H1 (cell line): ENCODE measurements around the gene TYW1B. TPM values are rescaled to one million over a fixed set of nuclear protein-coding genes. Genes with fewer than 3 reads are reported as not detected.
"Not testable (repeated sequence)": the region's sequence is repeated elsewhere in the genome, so short reads cannot be mapped to it uniquely, and the experiment has no call there.

Source experiments
- CTCF ChIA-PET: fragments of 300-600 bp; sonication (Branson Sonifier 250); formaldehyde crosslinking; loops from one replicate; lab custom pipeline; 2021; ENCODE audit not compliant: partially characterized antibody; lab: Charles Lee
- POLR2A ChIA-PET: fragments of 300-600 bp; sonication (Branson Sonifier 250); formaldehyde crosslinking; loops from one replicate; lab custom pipeline; 2021; ENCODE audit warnings: inconsistent platforms; ENCODE audit not compliant: partially characterized antibody; lab: Charles Lee
- DNase-seq, 2 experiments: peaks; one replicate each; pipeline versions ENCODE4 v3.0.0 to v3.0.0-alpha.2; 2010 to 2022; ENCODE audit warnings: low spot score in 2 of 2, low read depth in 1 of 2, mixed read lengths in 1 of 2
- FAIRE-seq: peaks from 2 replicates; lab custom pipeline; 2011; peaks lifted over from hg19 to GRCh38; lab: Jason Lieb, UNC
- H2AFZ ChIP-seq: 2 replicates; pipeline ENCODE4 v1.8.1; 2012; ENCODE audit warnings: low read length, inconsistent platforms
- H2AK5ac ChIP-seq: 2 replicates; pipeline ENCODE4 v1.6.1; 2013; ENCODE audit warnings: low read depth, low read length
- H2BK120ac ChIP-seq: replicated peaks from 2 replicates; pipeline ENCODE3; 2013; ENCODE audit warnings: low read depth, low read length, inconsistent platforms
- H2BK12ac ChIP-seq: 2 replicates; pipeline ENCODE4 v1.6.1; 2013; ENCODE audit warnings: low read depth, low read length
- H2BK15ac ChIP-seq: 2 replicates; pipeline ENCODE4 v1.6.1; 2013; ENCODE audit warnings: low read length
- H2BK20ac ChIP-seq: 2 replicates; pipeline ENCODE4 v1.6.1; 2013; ENCODE audit warnings: low read length
- H2BK5ac ChIP-seq: 2 replicates; pipeline ENCODE4 v1.6.1; 2013; ENCODE audit warnings: low read depth, low read length
- H3K14ac ChIP-seq: 2 replicates; pipeline ENCODE4 v1.6.1; 2013; ENCODE audit warnings: inconsistent platforms; ENCODE audit not compliant: insufficient read length
- H3K18ac ChIP-seq: 2 replicates; pipeline ENCODE4 v1.6.1; 2013; ENCODE audit warnings: low read length; ENCODE audit errors: extremely low read depth
- H3K23ac ChIP-seq: 2 replicates; pipeline ENCODE4 v1.6.1; 2013; ENCODE audit warnings: inconsistent platforms; ENCODE audit not compliant: insufficient read length
- H3K23me2 ChIP-seq: 2 replicates; pipeline ENCODE4 v1.6.1; 2013; ENCODE audit warnings: low read depth, low read length
- H3K27ac ChIP-seq: 2 replicates; pipeline ENCODE4 v1.6.1; 2011; ENCODE audit warnings: low read depth, low read length, inconsistent platforms
- H3K27me3 ChIP-seq, 4 experiments: replicated peaks in 1 of 4; 1 replicate in 1 of 4; 2 replicates in 3 of 4; pipeline versions ENCODE4 v1.6.1 to v1.8.1; 2011 to 2013; ENCODE audit warnings: low read length in 3 of 4, mild to moderate bottlenecking in 3 of 4, inconsistent platforms in 2 of 4, mixed read lengths in 2 of 4, moderate library complexity in 1 of 4; ENCODE audit not compliant: control insufficient read depth in 3 of 4, insufficient read depth in 3 of 4; ENCODE audit errors: extremely low read depth in 1 of 4
- H3K36me3 ChIP-seq, 4 experiments: 2 replicates each; pipeline versions ENCODE4 v1.6.1 to v1.8.1; 2011 to 2013; ENCODE audit warnings: mild to moderate bottlenecking in 4 of 4, low read length in 3 of 4, moderate library complexity in 2 of 4, control low read depth in 1 of 4, inconsistent platforms in 1 of 4; ENCODE audit not compliant: insufficient read depth in 4 of 4, control insufficient read depth in 2 of 4
- H3K4ac ChIP-seq: replicated peaks from 2 replicates; pipeline ENCODE3; 2013; ENCODE audit warnings: low read length, low read depth, mixed read lengths, inconsistent platforms; ENCODE audit not compliant: insufficient read length
- H3K4me1 ChIP-seq, 4 experiments: replicated peaks in 1 of 4; 1 replicate in 1 of 4; 2 replicates in 3 of 4; pipeline versions ENCODE4 v1.6.1 to v1.8.1; 2011 to 2013; ENCODE audit warnings: low read length in 3 of 4, inconsistent platforms in 2 of 4, mixed read lengths in 1 of 4; ENCODE audit not compliant: insufficient read depth in 4 of 4, control insufficient read depth in 3 of 4
- H3K4me2 ChIP-seq, 2 experiments: 2 replicates each; pipeline versions ENCODE4 v1.6.1 to v1.8.1; 2011 to 2013; ENCODE audit warnings: low read depth in 2 of 2, low read length in 2 of 2, control low read depth in 1 of 2, inconsistent platforms in 1 of 2, mild to moderate bottlenecking in 1 of 2; ENCODE audit not compliant: insufficient read depth in 1 of 2
- H3K4me3 ChIP-seq, 4 experiments: fragments of 200-600, 300-600 bp in 1 of 4; sonication (generic), shearing (Covaris generic), sonication (Bioruptor Twin) in 1 of 4; 2 replicates each; pipeline versions ENCODE4 v1.5.1 to v1.8.1; 2011 to 2016; ENCODE audit warnings: low read length in 4 of 4, low read depth in 3 of 4, control low read depth in 2 of 4, inconsistent platforms in 2 of 4, mild to moderate bottlenecking in 2 of 4, mixed read lengths in 1 of 4, moderate library complexity in 1 of 4; ENCODE audit not compliant: insufficient read depth in 2 of 4; ENCODE audit errors: extremely low read depth in 1 of 4
- H3K56ac ChIP-seq: replicated peaks from 2 replicates; pipeline ENCODE3; 2013; ENCODE audit warnings: low read depth, mild to moderate bottlenecking, mixed read lengths, low read length, inconsistent platforms; ENCODE audit not compliant: insufficient read length
- H3K79me1 ChIP-seq: 2 replicates; pipeline ENCODE4 v1.6.1; 2013; ENCODE audit warnings: low read depth, low read length, control low read depth
- H3K79me2 ChIP-seq, 2 experiments: 2 replicates each; pipeline versions ENCODE4 v1.6.1 to v1.8.1; 2012 to 2013; ENCODE audit warnings: low read length in 2 of 2, mild to moderate bottlenecking in 2 of 2, inconsistent platforms in 1 of 2; ENCODE audit not compliant: insufficient read depth in 2 of 2, control insufficient read depth in 1 of 2
- H3K9ac ChIP-seq, 4 experiments: replicated peaks in 1 of 4; 1 replicate in 1 of 4; 2 replicates in 3 of 4; pipeline versions ENCODE4 v1.6.1 to v1.8.1; 2011 to 2013; ENCODE audit warnings: low read depth in 3 of 4, low read length in 3 of 4, control low read depth in 2 of 4, mild to moderate bottlenecking in 2 of 4, moderate library complexity in 2 of 4, inconsistent platforms in 1 of 4; ENCODE audit errors: extremely low read depth in 1 of 4
- H3K9me3 ChIP-seq, 2 experiments: 2 replicates each; pipeline versions ENCODE4 v1.6.1 to v1.8.1; 2012 to 2013; ENCODE audit warnings: mild to moderate bottlenecking in 2 of 2, moderate library complexity in 2 of 2, control low read depth in 1 of 2, inconsistent platforms in 1 of 2, low read depth in 1 of 2, low read length in 1 of 2, mixed read lengths in 1 of 2; ENCODE audit not compliant: insufficient read depth in 2 of 2
- H4K20me1 ChIP-seq, 2 experiments: replicated peaks in 1 of 2; 2 replicates each; pipeline versions ENCODE3 to v1.8.1; 2011 to 2013; ENCODE audit warnings: inconsistent platforms in 2 of 2, low read length in 2 of 2, mild to moderate bottlenecking in 1 of 2; ENCODE audit not compliant: insufficient read depth in 2 of 2, control insufficient read depth in 1 of 2
- H4K5ac ChIP-seq: 2 replicates; pipeline ENCODE4 v1.6.1; 2013; ENCODE audit warnings: low read length, low read depth, mixed read lengths, inconsistent platforms; ENCODE audit not compliant: insufficient read length
- H4K8ac ChIP-seq: 2 replicates; pipeline ENCODE4 v1.8.0; 2013; ENCODE audit warnings: mild to moderate bottlenecking, moderate library complexity, low read length, inconsistent platforms; ENCODE audit not compliant: insufficient read depth; ENCODE audit errors: extremely low read depth
- H4K91ac ChIP-seq: replicated peaks from 2 replicates; pipeline ENCODE3; 2013; ENCODE audit warnings: low read length, mixed read lengths, inconsistent platforms; ENCODE audit not compliant: insufficient read length
- WGBS, 2 experiments: shearing (Covaris generic) in 1 of 2; methylation state at CpG; one replicate each; pipeline versions ENCODE4 v1.1.6 to v1.1.7; 2013 to 2015; ENCODE audit warnings: low lambda C conversion rate in 2 of 2, mixed read lengths in 2 of 2, inconsistent platforms in 1 of 2, low coverage in 1 of 2, missing lambda C conversion rate in 1 of 2; ENCODE audit not compliant: insufficient replicate concordance in 2 of 2, insufficient coverage in 1 of 2, insufficient read length in 1 of 2; ENCODE audit errors: extremely low coverage in 1 of 2, missing lambda C conversion rate in 1 of 2; 5-methylcytosine and 5-hydroxymethylcytosine counted together
- polyA plus RNA-seq, 7 experiments: library from polyadenylated mRNA; depleted of rRNA in 3 of 7; stranded (reverse) in 5 of 7; unstranded in 2 of 7; fragments of >200 nt in 5 of 7; fragments of 200-250 nt in 2 of 7; gene quantifications; 1 replicate in 5 of 7; 2 replicates in 1 of 7; 4 replicates in 1 of 7; pipeline versions ENCODE4 v1.2.1 to v1.2.3, GENCODE V29; 2011 to 2013; ENCODE audit warnings: missing spikeins in 2 of 7, mixed read lengths in 2 of 7
- total RNA-seq: library from RNA; stranded (reverse); fragmentation: NEBNext Ultra II Directional; extraction: Animal tissue kit (Norgen Biotek cat#: 25700); gene quantifications from 2 replicates; pipeline ENCODE4 v1.2.1, GENCODE V29; 2021

Gene TYW1B
- total and polyA plus RNA-seq, 2 of the 8 experiments (the other 6 are each of a cell fraction or from before 2014, with no cell fraction given) = 6.8 to 12.6 TPM

GRCh38 chr7:72743801-72744200, 84.2 kb downstream of the TYW1B start:
- H2BK15ac ChIP-seq, H3K18ac ChIP-seq, H2BK12ac ChIP-seq, H2AK5ac ChIP-seq, H4K91ac ChIP-seq, H3K4ac ChIP-seq, H3K79me1 ChIP-seq, H3K79me2 ChIP-seq, H4K8ac ChIP-seq, H2BK5ac ChIP-seq, H3K9ac ChIP-seq, H2AFZ ChIP-seq, H2BK120ac ChIP-seq, H3K4me3 ChIP-seq, DNase-seq, FAIRE-seq, H3K14ac ChIP-seq, H4K5ac ChIP-seq, H3K56ac ChIP-seq, H3K23me2 ChIP-seq, CTCF ChIA-PET, H3K4me1 ChIP-seq, H3K27ac ChIP-seq, H3K23ac ChIP-seq, POLR2A ChIA-PET, H3K9me3 ChIP-seq, H2BK20ac ChIP-seq, H4K20me1 ChIP-seq, H3K36me3 ChIP-seq, H3K4me2 ChIP-seq, H3K27me3 ChIP-seq: not testable (repeated sequence)
- WGBS, 2 experiments = 92% methylated on average over 2 of the region's 2 CpGs; no CpG with 5 or more reads in 1 of the 2 experiments

DNA sequence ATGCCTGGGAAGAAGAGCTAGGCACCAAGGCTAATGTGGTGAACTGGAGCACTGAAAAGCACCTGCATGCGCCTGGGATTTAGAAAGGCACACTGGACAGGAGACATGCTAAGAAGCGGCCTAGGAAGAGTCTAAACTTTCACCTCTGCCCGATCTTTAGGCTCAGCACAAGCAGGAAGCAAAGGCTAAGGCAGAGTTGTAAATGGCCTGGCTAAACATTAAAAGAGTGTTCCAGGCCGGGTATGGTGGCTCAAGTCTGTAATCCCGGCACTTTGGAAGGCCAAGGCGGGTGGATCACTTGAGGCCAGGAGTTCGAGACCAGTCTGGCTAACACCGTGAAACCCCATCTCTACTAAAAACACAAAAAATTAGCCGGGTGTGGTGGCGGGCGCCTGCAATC, 88.3 kb downstream of the TYW1B start:
- H3K4me3 ChIP-seq, H4K91ac ChIP-seq, H3K4me1 ChIP-seq, CTCF ChIA-PET, H2BK120ac ChIP-seq, H2BK12ac ChIP-seq, H3K23me2 ChIP-seq, H4K8ac ChIP-seq, H3K4me2 ChIP-seq, POLR2A ChIA-PET, H3K9ac ChIP-seq, H3K36me3 ChIP-seq, H4K5ac ChIP-seq, H2BK15ac ChIP-seq, H3K4ac ChIP-seq, H3K79me2 ChIP-seq, H2BK20ac ChIP-seq, H2BK5ac ChIP-seq, H3K18ac ChIP-seq, H3K14ac ChIP-seq, H3K56ac ChIP-seq, DNase-seq, H3K27me3 ChIP-seq, H3K23ac ChIP-seq, H4K20me1 ChIP-seq, H2AFZ ChIP-seq, H3K27ac ChIP-seq, H2AK5ac ChIP-seq, H3K79me1 ChIP-seq, FAIRE-seq, H3K9me3 ChIP-seq: not testable (repeated sequence)
- 96% methylated on average over 4 of the region's 11 CpGs; no CpG with 5 or more reads in 1 of the 2 experiments for WGBS, 2 experiments
